ENCODE results near the gene NDP. TPM values are rescaled to one million over a fixed set of nuclear protein-coding genes. Genes with fewer than 3 reads are reported as not detected.

Gene NDP
- total and polyA plus RNA-seq, 2 donors (not counting 1 experiment from before 2014, with no cell fraction given) = not detected

DNA sequence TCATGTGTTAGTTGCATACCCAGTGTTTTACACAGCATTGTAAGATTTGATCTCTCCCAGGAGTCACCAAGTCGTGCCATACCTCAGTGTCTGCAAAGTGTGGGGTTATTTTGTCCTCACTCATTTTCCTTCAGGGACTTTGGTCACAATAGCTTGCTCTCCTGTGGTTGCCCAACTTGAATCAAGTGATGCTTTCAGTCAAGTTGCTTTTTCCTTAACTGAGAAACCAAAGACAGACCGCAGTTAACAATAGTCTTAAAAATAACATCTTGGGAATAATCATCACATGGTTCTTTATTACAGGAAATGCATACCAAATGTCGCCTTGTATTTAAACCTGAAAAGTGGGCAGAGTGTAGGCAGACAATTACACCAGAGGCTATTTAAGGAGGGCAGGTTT, 44.5 kb upstream of the NDP start:
- TF ChIP-seq EZH2 (IDR thresholded peaks at IDR 0.05; ENCODE audit: borderline replicate concordance, insufficient read depth, low read depth, low read length, poor library complexity, severe bottlenecking) = no peak
- TF ChIP-seq, protein P1, sequence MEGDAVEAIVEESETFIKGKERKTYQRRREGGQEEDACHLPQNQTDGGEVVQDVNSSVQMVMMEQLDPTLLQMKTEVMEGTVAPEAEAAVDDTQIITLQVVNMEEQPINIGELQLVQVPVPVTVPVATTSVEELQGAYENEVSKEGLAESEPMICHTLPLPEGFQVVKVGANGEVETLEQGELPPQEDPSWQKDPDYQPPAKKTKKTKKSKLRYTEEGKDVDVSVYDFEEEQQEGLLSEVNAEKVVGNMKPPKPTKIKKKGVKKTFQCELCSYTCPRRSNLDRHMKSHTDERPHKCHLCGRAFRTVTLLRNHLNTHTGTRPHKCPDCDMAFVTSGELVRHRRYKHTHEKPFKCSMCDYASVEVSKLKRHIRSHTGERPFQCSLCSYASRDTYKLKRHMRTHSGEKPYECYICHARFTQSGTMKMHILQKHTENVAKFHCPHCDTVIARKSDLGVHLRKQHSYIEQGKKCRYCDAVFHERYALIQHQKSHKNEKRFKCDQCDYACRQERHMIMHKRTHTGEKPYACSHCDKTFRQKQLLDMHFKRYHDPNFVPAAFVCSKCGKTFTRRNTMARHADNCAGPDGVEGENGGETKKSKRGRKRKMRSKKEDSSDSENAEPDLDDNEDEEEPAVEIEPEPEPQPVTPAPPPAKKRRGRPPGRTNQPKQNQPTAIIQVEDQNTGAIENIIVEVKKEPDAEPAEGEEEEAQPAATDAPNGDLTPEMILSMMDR (IDR thresholded peaks at IDR 0.05) = no peak
- no CpG with 5 or more reads among the region's 3 CpGs for WGBS (ENCODE audit: insufficient coverage)

DNA sequence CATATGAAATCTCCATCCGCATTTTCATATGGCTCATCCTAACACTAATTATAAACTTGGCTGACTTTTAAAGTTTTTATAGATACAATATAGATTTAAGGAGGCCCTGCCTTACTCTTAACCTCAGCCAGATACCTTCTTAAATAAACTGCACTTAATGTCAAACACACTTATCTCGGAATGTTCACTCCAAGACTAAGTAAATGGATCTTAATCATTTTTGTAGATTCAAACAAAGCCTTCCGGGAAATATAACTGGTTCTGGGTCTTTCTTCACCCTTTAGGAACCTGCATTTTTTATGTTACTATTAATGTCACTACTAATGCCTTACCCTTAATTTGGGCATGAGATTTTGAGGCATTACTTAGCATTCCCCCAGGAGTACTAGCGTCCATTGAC, 43.7 kb upstream of the NDP start:
- intact Hi-C loops (cut with micrococcal nuclease) = no loop called here
- DNase-seq (no peak), ATAC-seq (ENCODE audit: low read depth) (no peak)
- ChIA-PET POLR2A (no interaction called here), CTCF (no interaction called here)
- no peaks in the 10 kb centered on the region for H3K27me3 ChIP-seq (replicated peaks in 1 of 4; ENCODE audit: control extremely low read depth in 1 of 4, control insufficient read depth in 3 of 4, insufficient read depth in 4 of 4, low read length in 3 of 4)
- Mint-ChIP-seq H3K4me3 (no peak overlapping the region), H3K9me3 (ENCODE audit: insufficient read depth) (no peaks in the 10 kb centered on the region), H3K27me3 (no peaks in the 10 kb centered on the region), H3K27ac (no peak overlapping the region), H3K4me1 (peaks cover 8% of the 10 kb centered on the region)
- H2AFZ ChIP-seq (ENCODE audit: insufficient read depth, low read depth, low read length, poor library complexity, severe bottlenecking) = no peak overlapping the region
- H3K4me3 ChIP-seq (ENCODE audit: control extremely low read depth in 1 of 5, extremely low read depth in 1 of 5, insufficient read depth in 1 of 5, low read depth in 2 of 5, low read length in 4 of 5) = no peak overlapping the region
- H4K20me1 ChIP-seq (ENCODE audit: control insufficient read depth, insufficient read depth, low read length, poor library complexity, severe bottlenecking) = no peaks in the 10 kb centered on the region
- no CpG with 5 or more reads among the region's 4 CpGs for WGBS (ENCODE audit: insufficient coverage)
- no peaks in the 10 kb centered on the region for H3K9me3 ChIP-seq (ENCODE audit: control extremely low read depth in 1 of 3, control insufficient read depth in 2 of 3, insufficient read depth in 1 of 3, low read length in 2 of 3)
- peaks cover 0 to 4% of the 10 kb centered on the region in 2 donors for H3K4me1 ChIP-seq (ENCODE audit: control insufficient read depth in 2 of 2, insufficient read depth in 2 of 2, low read length in 2 of 2)
- H3K9ac ChIP-seq (ENCODE audit: low read length) = no peak overlapping the region
- H3K4me2 ChIP-seq (replicated peaks; ENCODE audit: low read depth, low read length, poor library complexity, severe bottlenecking) = no peak overlapping the region
- no peaks in the 10 kb centered on the region for H3K36me3 ChIP-seq (replicated peaks in 1 of 2; ENCODE audit: control extremely low read depth in 1 of 2, control insufficient read depth in 1 of 2, extremely low read depth in 1 of 2, insufficient read depth in 2 of 2, low read length in 1 of 2)
- no peaks in the 10 kb centered on the region for H3K79me2 ChIP-seq (ENCODE audit: control insufficient read depth, insufficient read depth, low read length)
- TF ChIP-seq EZH2 (IDR thresholded peaks at IDR 0.05; ENCODE audit: borderline replicate concordance, insufficient read depth, low read depth, low read length, poor library complexity, severe bottlenecking) = no peak
- TF ChIP-seq, protein P1 (IDR thresholded peaks at IDR 0.05) = no peak
- no peak overlapping the region for H3K27ac ChIP-seq (ENCODE audit: low read length in 2 of 2)

More for the DNA sequence above, 44.5 kb upstream of the NDP start:
- ATAC-seq (ENCODE audit: low read depth) (no peak), DNase-seq (no peak)
- Histone ChIP-seq H3K4me1 (ENCODE audit: control insufficient read depth in 2 of 2, insufficient read depth in 2 of 2, low read length in 2 of 2) (peaks cover 0 to 1% of the 10 kb centered on the region in 2 donors), H3K27me3 (replicated peaks in 1 of 4; ENCODE audit: control extremely low read depth in 1 of 4, control insufficient read depth in 3 of 4, insufficient read depth in 4 of 4, low read length in 3 of 4) (no peaks in the 10 kb centered on the region), H4K20me1 (ENCODE audit: control insufficient read depth, insufficient read depth, low read length, poor library complexity, severe bottlenecking) (no peaks in the 10 kb centered on the region), H3K79me2 (ENCODE audit: control insufficient read depth, insufficient read depth, low read length) (no peaks in the 10 kb centered on the region), H3K9ac (ENCODE audit: low read length) (no peak overlapping the region), H3K9me3 (ENCODE audit: control extremely low read depth in 1 of 3, control insufficient read depth in 2 of 3, insufficient read depth in 1 of 3, low read length in 2 of 3) (no peaks in the 10 kb centered on the region), H3K4me3 (ENCODE audit: control extremely low read depth in 1 of 5, extremely low read depth in 1 of 5, insufficient read depth in 1 of 5, low read depth in 2 of 5, low read length in 4 of 5) (no peak overlapping the region), H3K36me3 (replicated peaks in 1 of 2; ENCODE audit: control extremely low read depth in 1 of 2, control insufficient read depth in 1 of 2, extremely low read depth in 1 of 2, insufficient read depth in 2 of 2, low read length in 1 of 2) (no peaks in the 10 kb centered on the region), H3K4me2 (replicated peaks; ENCODE audit: low read depth, low read length, poor library complexity, severe bottlenecking) (no peak overlapping the region), H2AFZ (ENCODE audit: insufficient read depth, low read depth, low read length, poor library complexity, severe bottlenecking) (no peak overlapping the region), H3K27ac (ENCODE audit: low read length in 2 of 2) (no peak overlapping the region)
- Mint-ChIP-seq H3K27ac (no peak overlapping the region), H3K4me3 (no peak overlapping the region), H3K27me3 (no peaks in the 10 kb centered on the region), H3K4me1 (peaks cover 6% of the 10 kb centered on the region), H3K9me3 (ENCODE audit: insufficient read depth) (no peaks in the 10 kb centered on the region)
- ChIA-PET CTCF (no interaction called here), POLR2A (no interaction called here)
- intact Hi-C loops (cut with micrococcal nuclease) = no loop called here
